ENCODE measurements around the gene GPHN.

The GPHN gene

GRCh38 chr14:66650491-66650911 is 142.6 kb downstream of the GPHN start:
- no peak overlapping the region for H3K27ac ChIP-seq
- intact Hi-C loops (cut with DNase I; ENCODE audit: low total_unique reads): no loop called here
- TF ChIP-seq, protein P1, sequence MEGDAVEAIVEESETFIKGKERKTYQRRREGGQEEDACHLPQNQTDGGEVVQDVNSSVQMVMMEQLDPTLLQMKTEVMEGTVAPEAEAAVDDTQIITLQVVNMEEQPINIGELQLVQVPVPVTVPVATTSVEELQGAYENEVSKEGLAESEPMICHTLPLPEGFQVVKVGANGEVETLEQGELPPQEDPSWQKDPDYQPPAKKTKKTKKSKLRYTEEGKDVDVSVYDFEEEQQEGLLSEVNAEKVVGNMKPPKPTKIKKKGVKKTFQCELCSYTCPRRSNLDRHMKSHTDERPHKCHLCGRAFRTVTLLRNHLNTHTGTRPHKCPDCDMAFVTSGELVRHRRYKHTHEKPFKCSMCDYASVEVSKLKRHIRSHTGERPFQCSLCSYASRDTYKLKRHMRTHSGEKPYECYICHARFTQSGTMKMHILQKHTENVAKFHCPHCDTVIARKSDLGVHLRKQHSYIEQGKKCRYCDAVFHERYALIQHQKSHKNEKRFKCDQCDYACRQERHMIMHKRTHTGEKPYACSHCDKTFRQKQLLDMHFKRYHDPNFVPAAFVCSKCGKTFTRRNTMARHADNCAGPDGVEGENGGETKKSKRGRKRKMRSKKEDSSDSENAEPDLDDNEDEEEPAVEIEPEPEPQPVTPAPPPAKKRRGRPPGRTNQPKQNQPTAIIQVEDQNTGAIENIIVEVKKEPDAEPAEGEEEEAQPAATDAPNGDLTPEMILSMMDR (IDR thresholded peaks at IDR 0.05): no peak
- H3K4me3 ChIP-seq: no peak overlapping the region
- no peak for DNase-seq
- no peaks in the 10 kb centered on the region for H3K4me1 ChIP-seq
- H3K9me3 ChIP-seq: no peaks in the 10 kb centered on the region
- no peaks in the 10 kb centered on the region for H3K36me3 ChIP-seq
- H3K27me3 ChIP-seq: no peaks in the 10 kb centered on the region

GRCh38 chr14:66651536-66652220 is 143.7 kb downstream of the GPHN start:
- intact Hi-C loops (cut with DNase I; ENCODE audit: low total_unique reads): no loop called here
- H3K36me3 ChIP-seq: no peaks in the 10 kb centered on the region
- no peak overlapping the region for H3K27ac ChIP-seq
- H3K4me1 ChIP-seq: no peaks in the 10 kb centered on the region
- no peak for DNase-seq
- H3K27me3 ChIP-seq: no peaks in the 10 kb centered on the region
- peaks cover 0 to 9% (median 1%) of the 10 kb centered on the region in 3 donors for H3K9me3 ChIP-seq
- TF ChIP-seq, protein P1 (IDR thresholded peaks at IDR 0.05): no peak
- no peak overlapping the region for H3K4me3 ChIP-seq

DNA sequence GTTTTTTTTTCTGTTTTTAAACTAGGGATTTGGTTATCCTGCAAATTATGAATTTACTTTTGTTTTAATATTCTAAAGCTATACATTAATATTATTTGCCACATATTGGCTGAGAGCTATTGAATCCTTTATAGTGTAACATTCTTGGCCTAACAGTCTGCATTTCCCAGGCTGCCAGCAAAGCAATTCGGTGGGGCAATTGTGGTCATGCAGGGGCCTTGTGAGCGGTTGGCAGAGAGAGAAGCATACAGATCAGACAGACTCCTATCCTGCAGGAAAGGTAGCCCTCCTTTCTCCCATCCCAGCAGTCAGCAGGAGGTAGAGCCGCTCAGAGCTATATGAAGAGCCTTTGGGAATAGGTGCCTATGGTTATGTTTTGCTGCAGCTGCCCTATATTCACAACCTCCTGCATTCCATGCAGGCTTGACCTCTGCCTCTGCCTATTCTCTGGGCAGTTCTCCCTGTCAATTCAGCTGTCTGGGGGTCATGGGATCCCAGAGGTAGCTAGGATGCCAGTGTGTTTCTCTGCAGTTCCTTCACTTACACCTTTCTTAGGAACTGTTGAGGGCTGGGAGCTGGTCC is 144.7 kb downstream of the GPHN start:
- intact Hi-C loops (cut with DNase I; ENCODE audit: low total_unique reads): no loop called here
- Histone ChIP-seq H3K9me3 (peaks cover 0 to 18% (median 11%) of the 10 kb centered on the region in 3 donors), H3K36me3 (no peaks in the 10 kb centered on the region), H3K27ac (no peak overlapping the region), H3K4me1 (no peaks in the 10 kb centered on the region), H3K27me3 (no peaks in the 10 kb centered on the region), H3K4me3 (no peak overlapping the region)
- DNase-seq: no peak
- TF ChIP-seq, protein P1 (IDR thresholded peaks at IDR 0.05): no peak

- H3K27me3 ChIP-seq: no peaks in the 10 kb centered on the region
- H3K4me3 ChIP-seq: no peak overlapping the region
- no peaks in the 10 kb centered on the region for H3K36me3 ChIP-seq
- TF ChIP-seq, protein P1 (IDR thresholded peaks at IDR 0.05): no peak
- intact Hi-C loops (cut with DNase I; ENCODE audit: low total_unique reads): no loop called here
- H3K9me3 ChIP-seq: peaks cover 0 to 23% (median 18%) of the 10 kb centered on the region in 3 donors
- no peak for DNase-seq
- no peak overlapping the region for H3K27ac ChIP-seq
- no peaks in the 10 kb centered on the region for H3K4me1 ChIP-seq
Observed at GRCh38 chr14:66657780-66658179, 149.8 kb downstream of the GPHN start.

DNA sequence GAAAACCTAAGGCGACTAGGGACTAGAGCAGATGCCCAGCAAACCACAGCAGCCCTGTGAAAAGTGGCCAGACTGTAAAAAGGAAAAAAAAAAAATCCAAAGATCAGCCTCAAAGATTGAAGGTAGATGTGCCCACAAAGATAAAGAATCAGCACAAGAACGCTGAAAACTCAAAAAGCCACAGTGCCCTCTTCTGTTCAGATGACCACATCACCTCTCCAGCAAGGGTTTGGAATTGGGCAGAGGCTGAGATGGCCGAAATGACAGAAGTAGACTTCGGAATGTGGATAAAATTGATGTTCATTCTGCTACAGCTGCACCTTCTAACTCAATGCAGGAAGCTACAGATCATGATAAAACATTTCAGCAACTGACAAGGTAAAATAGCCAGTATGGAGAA is 154.4 kb downstream of the GPHN start:
- intact Hi-C loops (cut with DNase I; ENCODE audit: low total_unique reads): no loop called here
- DNase-seq: no peak
- Histone ChIP-seq H3K9me3 (peaks cover 0 to 10% (median 7%) of the 10 kb centered on the region in 3 donors), H3K4me3 (no peak overlapping the region), H3K27me3 (no peaks in the 10 kb centered on the region), H3K36me3 (no peaks in the 10 kb centered on the region), H3K27ac (no peak overlapping the region), H3K4me1 (no peaks in the 10 kb centered on the region)
- TF ChIP-seq, protein P1 (IDR thresholded peaks at IDR 0.05): no peak
